ENCODE results near the gene HDGFL1.

HDGFL1 gene

DNA sequence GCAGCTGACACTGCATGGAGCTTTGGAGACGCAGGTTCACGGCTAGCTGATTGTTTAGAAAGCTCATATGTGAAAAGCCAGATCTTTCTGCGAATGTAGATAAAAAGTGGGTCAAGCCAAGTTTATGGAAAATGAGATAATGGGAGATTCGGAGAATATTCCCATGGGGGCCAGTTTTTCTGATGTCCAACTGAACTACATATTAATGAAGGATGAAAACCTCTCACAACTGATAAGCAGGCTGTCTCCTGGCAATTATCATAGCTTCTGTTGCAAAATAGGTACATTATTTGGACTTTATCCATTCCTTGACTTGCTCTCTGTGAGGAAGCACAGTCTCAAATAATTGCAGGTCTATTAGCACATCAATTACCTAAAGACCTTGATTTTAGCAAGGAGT, 21.1 kb downstream of the HDGFL1 start:
- no peak for DNase-seq (ENCODE audit: low spot score)

DNA sequence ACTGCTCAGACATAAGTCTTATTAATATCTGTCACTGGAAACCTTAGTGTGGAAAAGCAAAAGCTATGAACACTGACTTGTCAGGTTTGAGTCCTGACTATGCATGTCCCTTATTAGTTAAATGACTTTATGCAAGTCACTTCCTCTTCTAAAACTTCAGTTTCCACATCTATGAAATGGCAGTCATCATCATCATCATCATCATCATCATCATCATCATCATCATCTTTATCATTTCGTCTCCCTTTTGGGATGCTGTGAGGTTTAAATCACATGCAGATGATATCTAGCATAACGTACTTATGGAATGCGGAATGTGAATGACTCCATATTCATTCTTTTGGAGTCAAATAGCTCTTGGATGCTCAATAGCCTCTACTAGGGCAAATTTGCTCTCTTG, 24.5 kb downstream of the HDGFL1 start:
- DNase-seq (ENCODE audit: low spot score): no peak

DNA sequence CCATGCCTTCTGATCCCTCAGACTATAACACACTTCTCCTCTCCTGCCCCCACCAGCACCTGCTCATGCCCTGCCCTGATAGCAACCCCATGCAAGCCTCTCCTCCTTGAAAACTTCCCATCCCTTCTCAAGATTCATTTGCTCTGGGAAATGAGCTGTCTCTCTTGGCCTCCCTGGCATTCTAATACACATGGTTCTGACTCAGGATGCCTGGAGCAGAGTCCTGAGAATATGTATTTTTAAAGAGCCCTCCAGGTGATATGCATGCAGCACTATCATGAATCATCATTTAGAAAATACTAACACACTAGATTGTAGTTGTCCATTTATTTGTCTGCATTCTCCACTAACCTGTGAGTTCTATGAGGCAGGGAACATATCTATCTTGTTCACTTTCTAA, 26.6 kb downstream of the HDGFL1 start:
- no peak for DNase-seq (ENCODE audit: low spot score)

DNA sequence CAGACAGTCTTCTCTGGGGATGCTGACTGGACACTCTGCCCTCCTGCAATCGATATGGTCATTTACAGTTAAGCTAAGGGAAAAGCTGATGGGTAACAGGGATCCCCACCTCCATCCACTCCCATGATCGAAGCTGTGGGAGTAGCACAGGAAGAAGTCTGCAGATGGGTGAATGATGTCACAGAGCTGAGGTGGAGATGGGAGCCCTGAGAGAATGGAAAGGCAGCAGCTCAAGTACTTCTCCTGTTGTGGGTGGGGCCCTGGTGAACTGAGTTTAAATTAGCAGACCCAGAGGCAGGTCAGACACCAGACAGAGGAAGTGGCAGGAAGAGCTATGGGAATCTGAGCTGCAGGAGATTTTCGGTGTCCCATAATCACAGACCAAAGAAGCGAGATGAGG, 29.0 kb downstream of the HDGFL1 start:
- DNase-seq (ENCODE audit: low spot score): no peak

DNA sequence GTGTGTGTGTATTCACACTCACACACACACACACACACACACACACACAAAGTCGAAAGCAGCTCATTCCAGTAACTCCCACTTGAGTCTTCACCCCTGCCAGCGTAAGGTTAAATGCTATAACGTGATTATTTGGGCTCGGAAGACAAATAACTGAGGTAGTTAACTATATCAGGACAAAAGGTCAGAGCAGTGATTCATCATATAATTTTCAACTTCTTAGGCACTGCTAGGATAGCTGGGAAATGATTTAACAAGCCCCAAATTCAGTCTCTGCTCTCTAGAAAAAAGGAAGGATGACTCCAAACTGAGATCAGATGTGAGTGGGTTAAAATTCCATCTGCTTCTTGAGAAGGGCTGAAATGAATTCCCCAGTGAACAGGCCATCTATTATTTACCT, 30.7 kb downstream of the HDGFL1 start:
- no peak for DNase-seq (ENCODE audit: low spot score)

DNA sequence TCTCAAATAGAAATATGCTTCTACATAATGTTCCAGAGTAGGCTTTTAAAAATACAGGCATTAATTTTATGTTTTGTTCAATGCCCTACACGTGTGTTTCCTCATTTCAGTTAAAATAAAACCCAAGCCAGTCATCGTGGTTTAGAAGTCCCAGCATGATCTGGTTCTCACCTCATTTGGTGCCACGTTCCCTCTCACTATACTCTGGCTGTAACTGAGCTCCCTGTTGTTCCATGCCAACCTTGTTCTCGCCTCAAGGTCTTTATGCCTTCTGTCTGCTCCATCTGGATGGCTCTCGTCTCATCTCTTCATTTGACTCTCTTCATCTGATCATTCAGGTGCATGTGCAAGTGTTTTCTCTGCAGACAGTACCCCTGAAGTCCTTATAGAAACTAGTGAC, 32.6 kb downstream of the HDGFL1 start:
- DNase-seq (ENCODE audit: low spot score): no peak

DNA sequence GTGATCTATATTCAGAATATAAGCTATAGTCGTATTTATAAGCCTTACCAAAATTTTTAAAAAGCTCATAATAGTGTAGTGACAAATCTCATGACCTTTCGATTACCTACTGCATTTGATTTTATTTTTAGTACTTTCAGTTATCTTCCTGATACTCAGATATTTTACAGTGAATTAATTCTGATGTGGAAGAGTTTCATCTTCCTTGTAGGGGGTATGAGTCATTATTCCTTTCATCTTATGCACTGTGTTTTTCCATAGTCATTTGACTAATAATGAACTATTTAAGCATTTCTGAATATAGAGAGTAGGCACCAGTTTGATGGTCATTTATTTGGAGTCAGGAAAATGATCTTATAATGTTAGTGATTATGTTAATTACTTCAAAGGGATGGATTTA, 36.4 kb downstream of the HDGFL1 start:
- DNase-seq (ENCODE audit: low spot score): no peak

DNA sequence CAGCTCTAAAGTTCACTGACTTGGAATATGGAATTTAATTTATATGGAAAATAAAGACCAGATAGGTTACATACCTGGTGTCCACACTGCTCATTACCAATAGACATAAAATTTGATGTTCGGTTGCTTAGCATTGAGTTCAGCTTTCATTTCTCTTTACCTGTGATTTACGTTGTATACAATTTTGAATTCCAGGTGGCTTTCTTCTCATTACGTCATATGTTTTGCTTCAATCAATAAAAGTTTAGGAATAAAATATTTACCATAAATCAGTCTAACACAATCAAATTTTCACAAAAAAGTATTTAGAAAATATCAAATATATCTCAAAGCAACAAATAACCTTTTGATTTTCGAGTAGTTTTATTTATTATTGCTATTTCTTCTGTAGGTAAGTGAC, 40.8 kb downstream of the HDGFL1 start:
- no peak for DNase-seq (ENCODE audit: low spot score)

DNA sequence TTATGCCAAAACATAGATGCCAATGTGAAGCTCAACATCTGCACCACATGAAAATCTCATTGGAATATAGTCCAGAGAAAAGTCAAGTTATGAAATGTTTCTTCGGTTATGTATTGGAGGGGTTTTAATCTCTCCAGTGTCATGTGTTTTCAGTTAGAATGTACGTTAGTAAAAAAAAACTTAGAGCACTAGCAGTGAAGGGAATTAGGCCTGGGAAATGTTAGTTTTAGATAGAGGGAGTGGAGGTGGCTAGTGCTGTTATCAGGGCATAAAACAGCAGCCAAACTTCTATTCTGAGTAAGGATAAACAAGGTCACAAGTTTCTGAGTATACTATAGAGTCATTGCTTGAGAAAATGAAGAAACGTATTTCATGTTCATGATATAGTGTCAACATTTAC, 42.9 kb downstream of the HDGFL1 start:
- no peak for DNase-seq (ENCODE audit: low spot score)

DNA sequence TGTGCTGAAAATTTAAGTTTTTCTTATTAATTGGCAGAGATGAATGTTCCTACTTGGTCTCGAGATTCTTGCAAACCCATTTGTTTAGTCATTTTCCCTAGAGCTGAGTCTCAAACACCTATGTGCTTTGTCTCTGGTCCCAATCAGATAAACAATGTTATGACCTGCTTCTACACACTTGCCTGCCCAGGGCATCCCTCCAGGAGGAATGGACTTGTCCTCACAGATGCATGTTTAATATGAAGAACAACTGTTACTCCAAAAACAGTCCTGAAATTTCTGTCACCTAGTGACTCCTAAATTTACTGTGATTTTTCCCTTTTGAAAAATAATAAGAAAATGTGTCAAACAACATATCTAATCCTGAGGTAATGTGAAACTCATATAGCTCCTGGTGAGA, 43.7 kb downstream of the HDGFL1 start:
- no peak for DNase-seq (ENCODE audit: low spot score)

DNA sequence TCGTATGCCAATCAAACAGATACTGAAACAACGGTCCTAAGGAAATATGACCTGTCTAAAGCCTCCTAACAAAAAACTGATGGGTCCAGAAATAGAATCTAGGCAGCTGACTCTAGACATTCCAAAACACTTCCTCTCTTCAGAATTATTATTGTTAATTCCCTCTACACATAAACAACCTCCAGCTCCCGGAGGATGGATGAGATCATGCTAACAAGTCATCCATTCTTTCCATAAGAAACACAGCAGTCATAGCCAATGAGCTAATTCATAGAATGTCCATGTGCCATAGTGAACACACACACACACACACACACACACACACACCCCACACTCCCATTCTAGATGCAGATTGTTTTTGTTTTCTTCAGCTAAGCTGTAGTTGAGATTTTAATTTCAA, 44.3 kb downstream of the HDGFL1 start:
- no peak for DNase-seq (ENCODE audit: low spot score)

DNA sequence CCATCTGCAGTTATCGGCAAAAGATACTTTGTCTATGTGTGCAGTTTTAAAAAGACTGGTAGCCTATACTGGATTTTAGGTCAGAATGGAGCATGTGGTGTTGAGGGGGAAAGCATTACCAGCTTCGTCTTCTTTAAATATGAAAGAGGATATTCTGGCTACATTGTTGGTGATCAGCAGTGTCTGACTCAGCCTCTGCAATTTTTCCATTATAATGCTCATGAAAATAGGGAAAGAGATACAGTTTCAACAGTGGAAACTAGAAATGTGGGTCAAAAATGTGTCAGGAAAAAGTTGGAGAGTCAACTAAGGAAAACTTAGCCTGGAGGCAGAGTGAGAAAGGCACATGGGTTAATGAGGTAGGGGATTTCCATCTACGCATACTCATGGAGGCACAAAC, 45.2 kb downstream of the HDGFL1 start:
- no peak for DNase-seq (ENCODE audit: low spot score)

DNA sequence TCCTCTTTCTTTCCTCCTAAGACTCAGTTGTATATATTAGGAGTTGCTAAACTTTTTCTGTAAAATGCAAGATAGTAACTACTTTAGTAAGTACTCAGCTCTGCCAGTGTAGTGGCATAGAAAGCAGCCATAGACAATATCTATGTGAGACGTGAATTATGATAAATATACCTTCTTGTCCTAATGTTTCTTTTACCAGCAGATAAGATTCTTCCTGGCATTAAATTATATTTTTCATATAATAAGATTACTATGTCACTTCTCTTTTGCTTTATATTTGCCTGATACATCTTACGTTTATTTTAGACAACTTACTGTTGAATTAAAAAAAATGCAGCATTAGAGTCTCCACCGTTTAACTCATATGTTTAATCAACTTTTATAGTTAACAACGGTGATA, 51.7 kb downstream of the HDGFL1 start:
- no peak for DNase-seq (ENCODE audit: low spot score)

All from HuH-7 (cell line).